Stimulated activated CD4-positive, alpha-beta T cell treated with anti-CD3 and anti-CD28 coated beads, Interleukin-12 subunit alpha, Interleukin-12 subunit beta, amount 100 ng/mL, for 24 hours (primary cell): ENCODE results near the gene MAP4K4.

Experiments
- DNase-seq, 2 experiments: peaks; one replicate each; pipeline ENCODE4 v3.0.0-alpha.2; 2020; ENCODE audit warnings: low read depth in 2 of 2

Gene MAP4K4

GRCh38 chr2:101788995-101789970, 91.8 kb downstream of the MAP4K4 start:
- DNase-seq, result no peak

- DNase-seq, result no peak
These were observed 92.9 kb downstream of the MAP4K4 start for GRCh38 chr2:101790416-101790815.

DNA sequence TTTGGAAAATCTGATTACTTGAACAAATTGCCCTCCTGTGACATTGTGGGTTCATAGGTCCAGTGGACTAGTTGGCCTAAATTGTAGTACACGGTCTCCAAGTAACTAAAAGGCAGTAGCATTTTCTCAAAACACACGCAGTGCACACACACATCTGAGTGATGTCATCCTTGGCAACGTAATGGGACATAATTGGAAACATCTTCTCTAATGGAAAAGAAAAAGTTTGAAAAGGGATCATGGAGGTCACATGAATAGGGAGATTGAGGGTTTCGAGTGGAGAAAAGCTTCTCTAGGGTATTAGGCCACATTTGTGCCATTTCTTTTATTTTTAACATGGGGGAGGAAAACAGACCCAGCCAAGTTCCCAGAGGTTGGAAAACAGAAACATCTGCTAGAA, 93.3 kb downstream of the MAP4K4 start:
- no peak for DNase-seq

- no peak for DNase-seq
These were observed 94.7 kb downstream of the MAP4K4 start for GRCh38 chr2:101792208-101792607.

DNA sequence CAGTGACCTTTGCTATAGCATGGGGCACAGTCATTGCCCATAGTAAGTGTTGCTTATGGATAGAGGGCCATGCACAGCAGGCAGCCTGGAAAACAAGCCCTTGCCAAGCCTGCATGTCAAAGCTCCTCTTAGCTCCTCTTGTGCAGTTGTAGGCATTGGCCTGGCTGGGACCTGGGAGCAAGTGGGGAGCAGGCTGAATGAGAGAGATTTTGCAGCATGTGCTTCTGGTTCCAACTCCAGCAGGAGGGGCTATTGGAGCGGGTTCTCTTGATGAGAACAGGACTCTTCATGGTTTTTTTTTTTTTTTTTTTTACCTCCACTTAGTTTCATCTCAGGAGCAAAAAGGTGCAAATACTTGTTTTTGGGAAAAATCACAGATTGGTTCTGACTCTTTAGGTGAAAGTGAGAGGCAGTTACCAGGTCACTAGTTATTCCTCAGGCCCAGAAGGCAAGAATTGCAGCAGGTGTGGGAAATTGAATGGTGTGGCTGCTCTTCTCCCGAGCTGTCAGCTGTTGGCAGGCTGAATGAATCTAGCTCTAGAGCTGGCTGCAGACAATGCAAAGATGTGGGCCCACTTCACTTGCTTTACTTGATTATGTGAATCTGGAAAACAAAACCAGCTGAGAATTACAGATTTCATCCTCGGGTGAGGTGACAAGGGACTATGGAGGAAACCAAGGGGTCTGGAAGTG, 95.9 kb downstream of the MAP4K4 start:
- no peak for DNase-seq

DNA sequence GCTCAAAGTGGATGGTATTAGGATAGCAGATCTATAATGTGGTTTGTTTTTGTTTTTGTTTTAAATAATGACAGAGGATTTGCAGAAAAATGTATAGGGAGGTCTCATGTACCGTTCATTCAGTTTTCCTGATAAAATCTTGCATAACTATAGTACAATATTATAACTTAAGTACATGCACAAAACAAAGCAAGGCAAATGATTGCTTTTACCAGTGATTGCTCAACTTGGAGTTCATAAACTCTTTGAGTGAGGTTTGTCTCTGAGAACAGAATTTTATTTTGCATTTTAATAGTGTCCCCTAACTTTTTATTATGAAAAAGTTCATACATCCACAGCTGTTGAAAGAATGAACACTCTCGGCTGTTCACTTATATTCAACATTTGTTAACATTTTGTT, 96.6 kb downstream of the MAP4K4 start:
- no peak for DNase-seq

GRCh38 chr2:101795033-101795432, 97.5 kb downstream of the MAP4K4 start:
- no peak for DNase-seq

GRCh38 chr2:101796825-101797600, 99.5 kb downstream of the MAP4K4 start:
- no peak for DNase-seq

- DNase-seq, result no peak
These were observed 104.0 kb downstream of the MAP4K4 start for GRCh38 chr2:101801496-101801895.

GRCh38 chr2:101802329-101802728, 104.8 kb downstream of the MAP4K4 start:
- DNase-seq, result no peak

DNA sequence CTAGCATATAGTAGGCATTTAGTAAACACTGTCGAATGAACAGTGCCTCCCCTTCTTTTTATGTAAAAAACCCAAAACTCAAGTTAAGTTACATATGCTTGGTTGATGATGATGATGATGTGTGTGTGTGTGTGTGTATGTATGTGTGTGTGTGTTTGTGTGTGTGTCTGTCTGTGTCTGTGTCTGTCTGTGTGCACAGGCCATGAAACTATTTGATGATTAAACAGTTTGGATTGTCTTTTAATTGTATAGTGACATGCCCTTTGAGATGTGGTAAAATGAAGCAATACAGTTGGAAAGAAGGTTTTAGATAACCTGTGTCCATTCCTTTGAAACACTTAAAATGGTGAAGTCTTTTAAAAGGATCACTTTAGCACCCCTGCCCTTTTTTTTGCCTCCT, 105.6 kb downstream of the MAP4K4 start:
- DNase-seq, result no peak

DNA sequence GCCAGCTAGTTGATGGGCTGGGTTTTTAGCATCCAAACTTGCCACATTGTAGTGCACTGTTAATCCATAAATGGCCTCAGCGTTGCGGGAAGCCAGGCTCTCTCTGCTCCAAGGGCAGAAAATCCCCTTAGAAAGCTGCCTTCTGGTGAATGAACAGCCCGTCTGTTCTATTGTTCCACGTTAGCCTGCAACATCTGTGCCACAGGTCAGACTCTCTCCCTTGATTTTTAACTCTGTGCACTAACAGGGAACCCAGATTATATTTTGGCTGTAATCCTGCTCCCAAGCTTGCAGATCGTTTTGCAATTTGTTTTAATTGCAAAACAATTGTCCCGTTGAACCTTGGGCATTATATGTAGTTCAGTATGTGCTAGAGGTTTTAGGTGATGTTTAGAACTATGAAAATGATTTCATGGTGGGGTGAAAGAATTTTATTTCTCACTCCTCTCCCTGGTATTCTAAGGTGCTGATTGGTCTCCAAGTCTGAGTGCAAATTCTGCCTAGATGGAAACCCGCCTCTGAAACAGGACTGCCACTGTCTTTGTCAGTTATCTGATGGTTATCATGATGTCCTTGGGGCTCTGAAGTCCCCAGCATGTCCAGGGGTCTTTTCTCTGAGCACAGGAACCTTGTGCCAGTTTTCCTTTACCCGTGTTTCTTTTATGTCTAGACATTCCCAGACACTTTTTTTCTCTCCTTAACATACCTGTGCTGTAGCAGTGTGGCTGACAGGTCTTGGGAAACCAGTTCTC, 106.6 kb downstream of the MAP4K4 start:
- DNase-seq, result no peak

DNA sequence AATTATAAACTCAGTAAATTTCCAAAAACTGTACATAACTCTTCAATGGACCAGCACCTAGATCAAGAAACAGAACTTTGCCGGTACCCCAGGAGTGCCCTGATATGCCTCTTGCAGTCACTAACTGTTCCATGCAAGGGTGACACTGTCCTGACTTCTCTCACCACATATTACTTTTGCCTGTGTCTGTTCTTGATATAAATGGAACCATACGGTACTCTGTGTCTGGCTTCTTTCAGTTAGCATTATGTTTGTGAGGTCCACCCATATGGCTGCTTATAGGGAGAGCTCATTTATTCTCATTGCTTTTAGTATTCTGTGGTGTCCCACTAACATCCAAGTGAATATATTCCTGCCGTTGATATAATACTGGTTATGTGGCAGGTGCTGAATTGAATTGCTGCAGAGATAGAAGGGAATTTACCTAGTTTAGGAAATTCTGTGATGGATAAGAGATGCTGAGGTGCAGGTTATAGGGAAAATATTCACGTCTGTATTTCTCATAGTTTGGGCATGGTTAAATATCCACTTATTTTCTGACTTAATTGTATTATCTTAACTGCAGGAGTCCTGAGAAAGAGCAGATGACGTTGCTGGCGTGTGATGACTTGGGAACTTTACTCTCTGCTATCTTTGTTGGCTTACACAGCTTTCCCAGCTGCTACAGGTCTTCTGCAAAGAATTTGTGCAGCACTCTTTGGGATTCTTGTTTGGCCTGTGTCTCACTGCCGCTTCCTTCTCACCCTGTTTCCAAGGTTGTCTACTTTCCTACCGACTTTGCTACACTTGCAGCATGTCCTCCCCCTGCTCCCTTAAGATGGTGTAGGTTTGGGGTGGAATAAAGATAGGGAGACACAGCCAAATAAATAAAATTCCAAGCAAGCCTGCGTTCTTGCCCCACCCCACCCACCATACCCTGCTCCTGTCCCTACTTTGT, 107.9 kb downstream of the MAP4K4 start:
- no peak for DNase-seq

- DNase-seq, result no peak
These were observed 108.6 kb downstream of the MAP4K4 start for GRCh38 chr2:101806123-101806522.

DNA sequence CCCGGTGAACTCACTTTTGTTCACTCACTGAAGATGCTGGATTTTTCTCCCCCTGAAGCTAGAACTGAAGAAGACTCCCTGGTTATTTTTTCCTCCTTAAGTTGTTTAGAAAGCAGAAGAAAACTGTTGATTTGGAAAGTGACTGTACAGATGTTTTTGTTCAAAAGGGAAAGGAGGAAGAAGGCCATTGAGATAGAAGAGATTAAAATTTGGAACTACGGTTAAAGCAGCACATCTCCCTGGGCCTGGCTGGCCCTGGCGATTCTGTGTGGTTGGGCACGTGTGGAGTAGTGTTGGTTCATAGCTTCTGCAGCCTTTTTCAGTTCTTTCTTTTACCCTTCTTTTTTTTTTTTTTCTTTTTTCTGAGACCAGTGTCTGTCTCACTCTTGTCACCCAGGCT, 109.2 kb downstream of the MAP4K4 start:
- DNase-seq, result no peak

- DNase-seq, result no peak
These were observed 109.7 kb downstream of the MAP4K4 start for GRCh38 chr2:101807242-101807641.

GRCh38 chr2:101808006-101808562, 110.6 kb downstream of the MAP4K4 start:
- no peak for DNase-seq

GRCh38 chr2:101809698-101810097, 112.2 kb downstream of the MAP4K4 start:
- DNase-seq, result no peak

- DNase-seq, result no peak
These were observed 113.9 kb downstream of the MAP4K4 start for GRCh38 chr2:101811226-101812015.
